Activated CD8-positive, alpha-beta memory T cell treated with anti-CD3 and anti-CD28 coated beads, Interleukin-2, amount 50 U/mL, for 1 hour (primary cell): ENCODE data around the gene IL12RB2.

ENCODE experiments used
- DNase-seq: peaks from one replicate; pipeline ENCODE4 v3.0.0-alpha.2; 2020; ENCODE audit errors: extremely low read depth

The IL12RB2 gene, protein sequence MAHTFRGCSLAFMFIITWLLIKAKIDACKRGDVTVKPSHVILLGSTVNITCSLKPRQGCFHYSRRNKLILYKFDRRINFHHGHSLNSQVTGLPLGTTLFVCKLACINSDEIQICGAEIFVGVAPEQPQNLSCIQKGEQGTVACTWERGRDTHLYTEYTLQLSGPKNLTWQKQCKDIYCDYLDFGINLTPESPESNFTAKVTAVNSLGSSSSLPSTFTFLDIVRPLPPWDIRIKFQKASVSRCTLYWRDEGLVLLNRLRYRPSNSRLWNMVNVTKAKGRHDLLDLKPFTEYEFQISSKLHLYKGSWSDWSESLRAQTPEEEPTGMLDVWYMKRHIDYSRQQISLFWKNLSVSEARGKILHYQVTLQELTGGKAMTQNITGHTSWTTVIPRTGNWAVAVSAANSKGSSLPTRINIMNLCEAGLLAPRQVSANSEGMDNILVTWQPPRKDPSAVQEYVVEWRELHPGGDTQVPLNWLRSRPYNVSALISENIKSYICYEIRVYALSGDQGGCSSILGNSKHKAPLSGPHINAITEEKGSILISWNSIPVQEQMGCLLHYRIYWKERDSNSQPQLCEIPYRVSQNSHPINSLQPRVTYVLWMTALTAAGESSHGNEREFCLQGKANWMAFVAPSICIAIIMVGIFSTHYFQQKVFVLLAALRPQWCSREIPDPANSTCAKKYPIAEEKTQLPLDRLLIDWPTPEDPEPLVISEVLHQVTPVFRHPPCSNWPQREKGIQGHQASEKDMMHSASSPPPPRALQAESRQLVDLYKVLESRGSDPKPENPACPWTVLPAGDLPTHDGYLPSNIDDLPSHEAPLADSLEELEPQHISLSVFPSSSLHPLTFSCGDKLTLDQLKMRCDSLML

GRCh38 chr1:67307251-67308060 is at the start of gene IL12RB2:
IL12RB2 (plus strand) TSS chr1:67307873; CDS start chr1:67320369, 12,496 bp downstream.
- DNase-seq: no peak

- peak; percentile 21 for DNase-seq
Observed at GRCh38 chr1:67261680-67262079, 46.0 kb upstream of the IL12RB2 start.

DNA sequence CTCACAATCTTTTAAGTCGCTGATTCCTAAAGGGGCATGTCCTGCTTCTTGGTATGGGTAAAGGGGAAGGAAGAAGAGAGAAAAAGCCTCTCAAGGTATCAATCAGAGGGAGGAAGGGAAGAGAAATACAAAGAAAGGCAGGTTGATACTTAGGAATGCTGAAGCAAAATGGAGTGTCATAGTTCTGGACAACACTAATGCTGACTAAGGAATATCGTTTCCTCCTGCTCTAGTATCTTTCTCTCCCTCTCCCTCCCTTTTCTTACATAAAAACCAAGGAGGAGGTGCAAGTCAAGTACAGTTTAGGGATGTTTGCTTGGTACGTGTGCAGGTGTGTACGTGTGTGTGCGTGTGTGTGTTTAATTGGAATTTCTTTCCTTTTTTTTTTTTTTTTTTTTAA is 44.9 kb upstream of the IL12RB2 start:
- no peak for DNase-seq

GRCh38 chr1:67264152-67264551 is 43.5 kb upstream of the IL12RB2 start:
- DNase-seq: no peak

DNA sequence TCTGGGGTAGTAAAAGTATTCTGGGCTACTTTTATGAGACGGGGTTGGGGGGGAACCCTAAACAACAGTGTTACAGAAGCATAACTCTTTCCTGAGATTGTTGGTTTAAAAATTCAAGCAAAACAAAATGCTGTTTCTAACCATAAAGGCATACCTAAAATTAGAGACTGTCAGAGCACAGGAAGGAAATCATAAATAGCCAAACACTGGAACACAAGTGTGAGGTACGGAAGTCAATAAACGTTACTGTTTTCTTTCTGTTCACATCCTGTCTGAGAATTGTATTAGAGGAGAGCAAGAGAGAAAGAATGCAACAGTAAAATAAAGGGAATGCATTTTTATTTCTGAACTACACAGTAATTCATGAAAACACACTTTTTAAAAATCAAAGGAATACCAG is 42.8 kb upstream of the IL12RB2 start:
- no peak for DNase-seq

GRCh38 chr1:67269061-67269460 is 38.6 kb upstream of the IL12RB2 start:
- DNase-seq: no peak

DNA sequence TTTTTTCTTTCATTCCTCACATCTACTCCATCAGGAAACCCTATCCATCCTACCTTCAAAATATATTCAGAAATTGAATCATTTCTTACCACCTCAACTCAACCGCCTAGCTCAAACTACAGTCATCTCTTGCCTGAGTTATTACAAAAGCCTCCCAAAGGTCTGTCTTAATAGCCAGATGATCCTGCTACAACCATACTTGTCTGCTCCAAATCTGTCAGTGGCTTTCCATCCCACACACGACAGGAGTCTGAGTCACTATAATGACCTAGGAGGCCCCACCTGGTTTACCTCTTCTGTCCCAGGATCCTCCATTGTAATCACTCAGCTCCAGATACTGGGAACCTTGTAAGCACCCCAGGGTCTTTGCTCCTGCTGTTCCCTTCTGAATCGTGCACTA is 37.1 kb upstream of the IL12RB2 start:
- DNase-seq: no peak

- DNase-seq: no peak
Observed at GRCh38 chr1:67273591-67273990, 34.1 kb upstream of the IL12RB2 start.

GRCh38 chr1:67274623-67275325 is 32.9 kb upstream of the IL12RB2 start:
- DNase-seq: no peak

DNA sequence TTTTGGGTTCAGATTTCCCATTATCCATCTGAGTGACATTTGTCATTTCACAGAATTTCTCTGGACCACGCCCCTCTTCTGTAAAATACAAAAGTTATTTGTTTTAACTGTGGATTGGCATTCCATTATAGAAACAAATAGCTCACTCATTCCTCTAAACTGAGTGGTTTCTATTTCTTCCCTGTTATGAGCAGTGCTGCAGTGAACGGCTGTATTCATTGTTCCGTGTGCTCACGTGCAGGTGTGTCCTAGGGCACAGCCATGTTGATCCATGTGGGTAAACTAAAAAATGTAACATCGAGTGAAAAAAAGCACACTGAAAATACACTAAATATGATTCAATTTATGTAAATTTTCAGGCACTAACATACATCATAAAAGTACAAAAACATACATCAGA is 27.0 kb upstream of the IL12RB2 start:
- DNase-seq: no peak

DNA sequence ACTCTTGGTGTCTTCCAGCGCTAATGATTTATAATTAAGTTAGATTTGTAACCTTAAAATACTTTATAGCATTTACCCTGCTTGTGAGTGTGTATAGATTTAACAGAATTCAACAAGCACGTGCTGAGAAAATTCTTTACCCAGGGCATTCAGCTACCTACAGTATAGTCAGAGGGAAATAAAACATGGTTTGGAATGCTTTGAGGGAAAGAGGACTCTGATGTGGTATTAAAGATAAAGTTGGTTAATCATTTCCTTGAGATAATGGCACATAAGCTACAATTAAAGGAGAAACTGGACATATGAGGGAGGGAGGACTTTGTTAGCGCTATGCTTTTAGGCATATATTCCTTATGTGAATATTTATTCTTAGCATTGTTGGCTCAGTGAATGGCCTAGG is 26.4 kb upstream of the IL12RB2 start:
- no peak for DNase-seq

DNA sequence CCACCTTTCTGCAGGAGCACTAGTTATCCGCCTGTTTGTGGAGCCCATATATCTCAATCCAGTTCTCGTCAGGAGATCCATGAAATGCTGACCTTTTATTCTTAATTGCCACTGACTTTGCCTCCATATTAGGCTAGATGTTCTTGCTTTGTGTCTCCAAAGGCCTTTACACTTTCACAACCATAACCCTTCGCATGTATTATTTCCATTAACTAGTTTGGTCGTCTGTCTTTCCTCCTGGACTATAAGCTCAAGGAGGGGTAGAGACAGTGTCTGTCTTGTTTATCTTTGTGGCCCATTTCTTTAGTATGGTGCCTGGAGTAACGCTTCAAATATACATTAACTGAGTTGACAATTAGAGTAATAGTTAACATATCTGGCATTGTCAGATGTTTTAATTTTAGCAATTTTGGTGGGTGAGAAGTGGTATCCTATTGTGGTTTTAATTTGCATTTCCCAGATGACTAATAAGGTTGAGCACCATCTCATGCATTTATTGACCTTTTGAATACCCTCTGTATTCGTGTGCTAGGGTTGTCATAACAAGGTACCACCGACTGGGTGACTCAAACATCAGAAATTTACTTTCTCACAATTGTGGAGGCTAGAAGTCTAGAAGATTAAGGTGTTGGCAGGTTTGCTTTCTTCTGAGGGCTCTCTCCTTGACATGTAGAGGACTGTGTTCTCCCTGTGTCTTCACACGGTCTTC is 21.7 kb upstream of the IL12RB2 start:
- DNase-seq: no peak

DNA sequence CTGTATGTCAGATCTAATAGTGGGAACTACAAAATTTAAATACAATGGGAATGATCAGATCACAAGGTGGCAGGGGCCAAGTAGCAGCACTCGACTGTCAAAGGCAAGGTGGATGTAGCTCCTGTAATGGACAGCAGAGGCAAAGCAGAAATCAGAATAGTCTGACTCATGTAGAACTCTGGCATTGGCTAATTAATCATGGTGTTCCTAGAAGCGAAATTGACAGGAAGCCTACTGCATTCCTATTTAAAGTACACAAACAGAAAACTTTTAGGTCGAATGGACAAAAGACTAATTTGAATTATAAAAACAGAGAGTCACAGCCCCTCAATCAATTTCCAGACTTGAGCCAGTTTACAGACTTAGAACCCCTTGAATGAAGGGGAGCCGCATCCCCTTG is 17.4 kb upstream of the IL12RB2 start:
- DNase-seq: no peak

DNA sequence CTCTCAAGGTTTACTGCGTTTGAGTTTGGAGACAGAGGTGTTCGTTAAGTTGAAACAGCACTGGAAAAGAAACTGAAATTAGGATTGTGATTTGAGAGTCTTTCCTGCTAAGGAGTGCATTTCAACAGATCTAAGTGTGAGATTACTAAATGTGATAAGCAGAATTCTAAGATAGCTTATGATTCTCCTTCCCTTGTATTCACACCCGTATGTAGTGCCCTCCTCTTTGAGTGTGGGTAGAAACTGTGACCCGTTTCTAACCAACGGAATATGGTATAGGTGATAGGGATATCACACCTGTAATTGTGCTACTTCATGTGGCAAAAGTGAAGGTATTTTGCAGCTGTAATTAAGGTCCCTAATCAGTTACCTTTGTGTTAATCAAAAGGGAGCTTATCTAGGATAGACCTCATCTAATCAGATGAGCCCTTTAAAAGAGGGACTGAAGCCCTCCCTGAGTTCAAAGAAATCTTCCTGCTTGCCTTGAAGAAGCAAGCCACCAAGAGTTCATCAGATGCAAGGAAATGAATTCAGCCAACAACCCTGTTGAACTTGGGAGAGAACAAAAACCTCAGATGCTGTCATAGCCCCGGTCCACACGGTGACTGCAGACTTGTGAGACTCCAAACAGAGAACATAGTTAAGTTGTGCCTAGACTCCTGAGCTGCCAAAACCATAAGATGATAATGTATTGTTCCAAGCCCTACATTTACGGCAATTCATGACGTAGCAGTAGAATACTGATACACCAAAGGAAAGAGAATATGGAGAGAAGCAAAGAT is 12.6 kb upstream of the IL12RB2 start:
- DNase-seq: no peak

- no peak for DNase-seq
Observed at GRCh38 chr1:67298762-67299161, 8.9 kb upstream of the IL12RB2 start.

GRCh38 chr1:67299296-67299695 is 8.4 kb upstream of the IL12RB2 start:
- no peak for DNase-seq

DNA sequence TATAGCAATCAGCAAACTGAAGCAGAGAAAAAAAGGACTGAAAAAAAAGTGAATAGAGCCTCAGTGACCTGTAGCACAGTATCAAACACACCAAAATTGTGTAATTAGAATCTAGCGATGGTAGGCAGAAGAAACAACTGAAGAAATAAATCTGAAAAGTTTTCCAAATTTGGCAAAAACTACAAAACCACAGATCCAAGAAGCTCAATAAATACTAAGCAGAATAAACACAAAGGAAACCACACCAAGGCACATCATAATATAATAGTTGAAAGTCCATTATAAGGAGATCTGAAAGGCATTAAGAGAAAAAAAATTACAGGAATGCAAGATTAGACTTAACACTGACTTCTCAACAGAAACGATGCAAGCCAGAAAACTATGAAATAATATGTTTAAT is 7.1 kb upstream of the IL12RB2 start:
- DNase-seq: no peak

DNA sequence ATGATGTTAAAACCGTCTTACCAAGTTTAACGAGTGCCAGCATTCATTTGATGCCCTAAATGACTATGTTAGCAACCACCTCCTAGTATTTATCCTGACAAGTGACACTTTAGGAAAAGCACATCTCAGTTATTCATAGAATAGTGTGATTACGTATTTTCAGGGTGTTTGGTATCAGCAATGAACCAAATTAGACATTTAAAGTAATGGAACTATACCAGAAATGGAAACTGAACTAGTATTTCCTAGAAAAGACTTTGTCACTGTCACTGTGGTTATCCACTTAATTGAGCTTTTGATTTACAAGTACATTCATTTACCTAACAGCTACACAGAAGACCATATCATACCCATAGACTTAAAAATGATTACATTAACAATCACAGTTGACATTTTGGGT is 3.6 kb upstream of the IL12RB2 start:
- no peak for DNase-seq

- DNase-seq: no peak
Observed at GRCh38 chr1:67306547-67306946, 1.1 kb upstream of the IL12RB2 start.

- DNase-seq: no peak
Observed at GRCh38 chr1:67308136-67308535, 463 bp downstream of the IL12RB2 start.
